Cardiac septum (tissue), 1 donor: ENCODE measurements around the gene PRR5. TPM values are rescaled to one million over a fixed set of nuclear protein-coding genes. Genes with fewer than 3 reads are reported as not detected.

ENCODE experiments used
- DNase-seq: peaks from one replicate; pipeline ENCODE4 v3.0.0-alpha.2; 2020; ENCODE audit warnings: low spot score
- intact Hi-C: fragments of 100-400 bp; cut with DNase I; formaldehyde crosslinking; loops from one replicate; pipeline ENCODE4 v1.14.0; 2022
- total RNA-seq: library from RNA; stranded (reverse); fragmentation: NEBNext Ultra II Directional; extraction: Animal tissue kit (Norgen Biotek cat#: 25700); gene quantifications from one replicate; pipeline ENCODE4 v1.2.1, GENCODE V29; 2021
- donor health status: DM: no; HTN: no; CAD: no.

PRR5 gene
- total RNA-seq, 1 donor from 2014 or later = 3.2 TPM

DNA sequence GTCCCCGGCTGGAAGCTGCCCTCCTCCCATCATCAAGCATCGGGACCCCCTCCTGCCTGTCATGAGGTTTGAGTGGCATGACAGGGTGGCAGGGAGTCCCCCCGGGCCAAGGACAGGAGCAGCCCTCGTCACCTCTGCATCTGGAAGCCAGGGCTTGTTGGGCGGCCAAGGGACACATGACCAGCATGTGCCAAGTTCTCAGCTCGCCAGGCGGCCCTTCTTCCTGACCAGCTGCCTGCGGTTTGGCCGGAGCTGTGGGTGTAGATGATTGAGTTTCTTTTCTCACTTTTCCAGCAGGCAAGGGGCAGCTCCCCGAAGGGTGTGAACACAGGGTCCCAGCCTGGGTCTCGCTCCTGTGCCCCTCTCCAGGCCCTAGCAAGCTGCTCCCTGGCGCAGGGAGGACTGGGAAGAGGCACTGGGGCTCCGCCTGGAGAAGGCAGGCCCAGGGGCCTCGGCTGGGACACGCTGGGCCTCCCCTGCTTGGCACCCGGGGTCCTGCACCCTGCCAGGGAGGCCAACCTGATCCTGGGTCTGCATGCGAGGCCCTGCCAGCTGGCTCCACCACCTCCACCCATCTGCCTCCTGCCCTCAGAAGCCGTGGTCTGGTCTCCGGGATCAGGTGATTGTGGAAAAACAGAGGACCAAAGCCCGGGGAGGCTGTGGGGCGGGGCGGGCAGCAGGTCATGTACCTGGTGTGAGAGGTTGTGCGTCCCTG, 63.7 kb downstream of the PRR5 start:
- intact Hi-C loops = no loop called here
- DNase-seq = no peak

DNA sequence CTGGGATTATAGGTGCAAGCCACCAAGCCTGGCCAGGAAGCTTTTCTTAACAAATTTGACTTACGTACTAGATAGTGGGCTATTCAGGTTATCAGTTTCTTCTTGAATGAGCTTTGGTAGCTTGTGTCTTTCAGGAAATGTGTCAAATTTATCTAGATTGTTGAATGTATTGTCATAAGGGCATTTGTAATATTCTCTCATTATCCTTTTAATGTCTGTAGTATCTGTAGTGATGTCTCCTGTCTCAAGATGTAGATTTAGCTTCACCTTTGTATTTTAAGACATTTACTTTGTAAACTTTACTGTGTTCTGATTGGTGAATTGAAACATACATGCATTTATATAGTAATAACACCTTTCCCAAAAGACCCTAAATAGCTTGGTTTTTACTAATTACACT, 71.1 kb downstream of the PRR5 start:
- intact Hi-C loops = no loop called here
- no peak for DNase-seq

DNA sequence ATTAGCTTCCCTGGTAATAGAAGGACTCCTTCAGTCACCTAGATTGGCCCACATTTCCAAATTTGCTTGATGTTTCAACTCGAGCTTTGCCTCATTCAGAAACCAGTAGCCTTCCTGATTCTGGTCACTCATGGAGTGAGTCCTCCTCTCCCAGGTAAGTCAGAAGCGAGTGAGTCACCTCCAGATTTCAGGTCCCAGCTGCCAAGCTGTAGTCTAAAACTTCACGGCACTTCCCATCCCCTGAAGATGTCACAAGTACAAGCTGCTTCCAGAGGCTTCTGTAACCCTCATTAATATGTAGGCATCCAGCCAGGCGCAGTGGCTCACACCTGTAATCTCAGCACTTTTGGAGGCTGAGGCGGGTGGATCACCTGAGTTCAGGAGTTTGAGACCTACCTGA, 73.9 kb downstream of the PRR5 start:
- intact Hi-C loops = no loop called here
- DNase-seq = no peak

GRCh38 chr22:44776605-44777363, 74.8 kb downstream of the PRR5 start:
- intact Hi-C loops = no loop called here

DNA sequence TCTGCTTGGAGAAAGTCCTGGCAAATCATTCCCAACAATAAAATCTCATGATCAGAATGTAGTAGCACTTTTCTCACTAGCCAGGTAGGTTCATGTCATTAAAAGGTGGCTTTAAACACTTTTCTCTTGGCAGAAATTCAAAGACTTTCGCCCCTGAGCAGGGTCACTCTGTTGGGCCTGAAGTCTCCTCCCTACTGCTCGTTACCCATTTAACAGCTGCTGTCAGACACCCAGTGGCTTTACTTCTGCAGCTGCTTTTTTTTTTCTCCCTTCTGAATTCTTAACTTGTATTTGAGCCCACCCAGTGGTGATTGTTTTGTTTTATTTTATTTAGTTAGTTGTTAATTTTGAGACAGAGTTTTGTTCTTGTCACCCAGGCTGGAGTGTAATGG, 75.4 kb downstream of the PRR5 start:
- no peak for DNase-seq
- intact Hi-C loops = no loop called here

More at GRCh38 chr22:44776605-44777363, 74.8 kb downstream of the PRR5 start:
- no peak for DNase-seq

- no peak for DNase-seq
- intact Hi-C loops = no loop called here
Measured at GRCh38 chr22:44780876-44781449, 79.0 kb downstream of the PRR5 start.

DNA sequence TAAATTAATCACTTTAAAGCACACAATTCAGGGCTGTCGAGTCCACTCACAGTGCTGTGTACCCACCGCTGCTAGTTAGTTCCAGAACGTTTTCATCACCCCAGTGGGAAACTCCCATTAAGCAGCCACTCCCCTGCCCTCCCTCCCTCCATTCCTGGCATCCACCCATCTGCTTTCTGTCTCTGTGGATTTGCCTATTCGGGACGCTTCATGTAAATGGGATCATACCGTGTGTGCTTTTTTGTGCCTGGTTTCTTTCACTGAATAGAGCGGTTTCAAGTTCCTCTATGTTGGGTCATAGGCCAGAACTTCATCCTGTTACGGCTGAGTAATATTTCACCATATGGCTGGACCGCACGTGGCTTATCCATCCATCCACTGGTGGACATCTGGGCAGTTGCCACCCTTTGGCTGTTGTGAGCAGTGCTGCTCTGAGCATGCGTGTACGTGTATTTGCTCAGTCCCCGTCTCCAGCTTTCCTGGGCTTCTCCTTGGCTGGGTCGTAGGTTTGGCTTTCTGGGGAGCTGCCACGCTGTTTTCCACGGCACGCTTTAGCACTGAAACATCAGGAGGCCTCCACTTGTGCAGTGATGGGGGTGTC, 80.5 kb downstream of the PRR5 start:
- intact Hi-C loops = no loop called here
- no peak for DNase-seq

- DNase-seq = no peak
- intact Hi-C loops = no loop called here
Measured at GRCh38 chr22:44783091-44783490, 81.1 kb downstream of the PRR5 start.

GRCh38 chr22:44783581-44783980, 81.6 kb downstream of the PRR5 start:
- intact Hi-C loops = no loop called here
- DNase-seq = no peak

DNA sequence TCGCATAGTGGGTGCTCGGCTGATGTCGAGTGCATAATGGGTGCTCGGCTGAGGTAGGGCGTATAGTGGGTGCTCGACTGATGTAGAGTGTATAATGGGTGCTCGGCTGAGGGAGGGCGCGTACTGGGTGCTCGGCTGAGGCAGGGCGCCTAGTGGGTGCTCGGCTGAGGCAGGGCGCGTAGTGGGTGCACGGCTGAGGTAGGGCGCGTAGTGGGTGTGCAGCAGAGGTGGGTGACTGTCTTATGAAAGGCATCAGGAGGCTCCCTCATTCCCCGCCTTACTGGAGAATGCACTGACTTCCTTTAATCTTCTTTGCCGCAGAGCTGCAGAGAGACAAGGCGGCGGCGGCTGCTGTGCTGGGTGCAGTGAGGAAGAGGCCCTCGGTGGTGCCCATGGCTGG, 84.1 kb downstream of the PRR5 start:
- intact Hi-C loops = no loop called here
- no peak for DNase-seq

- DNase-seq = no peak
- intact Hi-C loops = no loop called here
Measured at GRCh38 chr22:44786610-44787009, 84.6 kb downstream of the PRR5 start.

Other genes with a start within 250 kb of the PRR5 start
- 25.6 TPM for gene RTL6, start 204.0 kb upstream of the PRR5 start, total RNA-seq
- 0.19 TPM for gene ARHGAP8, start 50.4 kb downstream of the PRR5 start, total RNA-seq